HepG2 (cell line): ENCODE data around the gene CTIF. TPM values are rescaled to one million over a fixed set of nuclear protein-coding genes. Genes with fewer than 3 reads are reported as not detected.

Experiments used
- CCDC6 ChIP-seq: sonication (generic); formaldehyde crosslinking; IDR thresholded peaks from 2 replicates; pipeline ENCODE4 v1.8.1; 2022; ENCODE audit warnings: mild to moderate bottlenecking, missing genetic modification reagents, moderate library complexity
- CREM ChIP-seq, 2 experiments: sonication (generic) in 1 of 2; formaldehyde crosslinking in 1 of 2; IDR thresholded peaks; 2 replicates each; pipeline versions ENCODE4 v1.4.0 to v1.6.1; 2016 to 2020; ENCODE audit warnings: antibody characterized with exemption in 1 of 2, mild to moderate bottlenecking in 1 of 2, missing genetic modification reagents in 1 of 2
- FOSL2 ChIP-seq: sonication (generic); formaldehyde crosslinking; IDR thresholded peaks from 2 replicates; pipeline ENCODE4 v1.4.0; 2020; ENCODE audit warnings: missing genetic modification reagents
- FOXK1 ChIP-seq: sonication (generic); formaldehyde crosslinking; IDR thresholded peaks from 2 replicates; pipeline ENCODE4 v1.4.0; 2020; ENCODE audit warnings: low read depth, missing genetic modification reagents, borderline replicate concordance
- JUN ChIP-seq: sonication (generic); formaldehyde crosslinking; IDR thresholded peaks from 2 replicates; pipeline ENCODE4 v1.4.0; 2020; ENCODE audit warnings: mild to moderate bottlenecking, missing genetic modification reagents
- MXD4 ChIP-seq: IDR thresholded peaks from 2 replicates; pipeline ENCODE4 v1.6.1; 2016; ENCODE audit warnings: mild to moderate bottlenecking, missing biosample characterization, missing genetic modification reagents
- POGZ ChIP-seq: sonication (generic); formaldehyde crosslinking; IDR thresholded peaks from 2 replicates; pipeline ENCODE4 v1.4.0; 2020; ENCODE audit warnings: mild to moderate bottlenecking, missing genetic modification reagents
- SIN3B ChIP-seq: fragments of 150-350 bp; IDR thresholded peaks from 2 replicates; pipeline ENCODE4 v1.6.1; 2014; ENCODE audit warnings: low read length
- SMC3 ChIP-seq: IDR thresholded peaks from 2 replicates; pipeline ENCODE4 v1.6.1; 2011; ENCODE audit warnings: low read length, improper control_type of control experiment
- TAF1 ChIP-seq: sonication (generic); formaldehyde crosslinking; IDR thresholded peaks from 2 replicates; pipeline ENCODE4 v1.4.0; 2020; ENCODE audit warnings: missing genetic modification reagents
- U2AF1 ChIP-seq: fragments of 200-400 bp; formaldehyde crosslinking; optimal IDR thresholded peaks from 2 replicates; pipeline ENCODE3; 2017; ENCODE audit warnings: mild to moderate bottlenecking, low read depth, low read length
- ZBTB8A ChIP-seq: sonication (generic); formaldehyde crosslinking; IDR thresholded peaks from 2 replicates; pipeline ENCODE4 v1.4.0; 2020; ENCODE audit warnings: mild to moderate bottlenecking, low read depth, missing genetic modification reagents, borderline replicate concordance
- ZMAT3 ChIP-seq: sonication (generic); formaldehyde crosslinking; conservative IDR thresholded peaks from 2 replicates; pipeline ENCODE4 v1.7.0; 2021; ENCODE audit warnings: missing genetic modification reagents
- ZNF34 ChIP-seq: sonication (generic); formaldehyde crosslinking; IDR thresholded peaks from 2 replicates; pipeline ENCODE4 v1.4.0; 2020; ENCODE audit warnings: mild to moderate bottlenecking, missing genetic modification reagents, borderline replicate concordance
- ZNF605 ChIP-seq: sonication (generic); formaldehyde crosslinking; IDR thresholded peaks from 2 replicates; pipeline ENCODE4 v1.8.0; 2022; ENCODE audit warnings: mild to moderate bottlenecking, missing genetic modification reagents
- ZSCAN29 ChIP-seq: sonication (generic); formaldehyde crosslinking; conservative IDR thresholded peaks from 2 replicates; pipeline ENCODE4 v1.4.0; 2020; ENCODE audit warnings: mild to moderate bottlenecking, missing genetic modification reagents
- ZSCAN9 ChIP-seq: IDR thresholded peaks from 2 replicates; pipeline ENCODE4 v1.6.1; 2016; ENCODE audit warnings: borderline replicate concordance
- polyA plus RNA-seq, 8 experiments: library from polyadenylated mRNA; depleted of rRNA in 3 of 8; stranded (reverse) in 7 of 8; unstranded in 1 of 8; fragments of >200 nt; fragmentation: Illumina TruSeq in 4 of 8; extraction: Trizol in 4 of 8; gene quantifications; 2 replicates each; pipeline versions ENCODE4 v1.2.1 to v1.2.3, GENCODE V29; 2011 to 2016; ENCODE audit warnings: low read depth in 4 of 8, missing spikeins in 1 of 8, mixed read lengths in 1 of 8; ENCODE audit not compliant: insufficient read depth in 1 of 8
- total RNA-seq, 5 experiments: library from RNA; depleted of rRNA; stranded (reverse); fragments of >200 nt; fragmentation: Illumina TruSeq; extraction: Trizol; gene quantifications; 2 replicates each; pipeline ENCODE4 v1.2.3, GENCODE V29; 2016; ENCODE audit warnings: low read depth in 1 of 5
- TF ChIP-seq, protein P1 (sequence below): sonication (generic); formaldehyde crosslinking; IDR thresholded peaks from 2 replicates; pipeline ENCODE4 v1.4.0; 2020; ENCODE audit warnings: missing genetic modification reagents
- TF ChIP-seq, protein P2 (sequence below): IDR thresholded peaks from 2 replicates; pipeline ENCODE4 v1.6.1; 2016; ENCODE audit warnings: missing biosample characterization, missing genetic modification reagents, low read depth
- TF ChIP-seq, protein P3 (sequence below): sonication (generic); formaldehyde crosslinking; IDR thresholded peaks from 2 replicates; pipeline ENCODE4 v1.5.0; 2020; ENCODE audit warnings: mild to moderate bottlenecking, missing genetic modification reagents
- TF ChIP-seq, protein P4 (sequence below): sonication (generic); formaldehyde crosslinking; IDR thresholded peaks from 2 replicates; pipeline ENCODE4 v1.4.0; 2020; ENCODE audit warnings: mild to moderate bottlenecking, missing genetic modification reagents

CTIF gene
- total and polyA plus RNA-seq, 2 of the 13 experiments (the other 11 are each of a cell fraction or from before 2014, with no cell fraction given) = 18.2 to 28.0 TPM

DNA sequence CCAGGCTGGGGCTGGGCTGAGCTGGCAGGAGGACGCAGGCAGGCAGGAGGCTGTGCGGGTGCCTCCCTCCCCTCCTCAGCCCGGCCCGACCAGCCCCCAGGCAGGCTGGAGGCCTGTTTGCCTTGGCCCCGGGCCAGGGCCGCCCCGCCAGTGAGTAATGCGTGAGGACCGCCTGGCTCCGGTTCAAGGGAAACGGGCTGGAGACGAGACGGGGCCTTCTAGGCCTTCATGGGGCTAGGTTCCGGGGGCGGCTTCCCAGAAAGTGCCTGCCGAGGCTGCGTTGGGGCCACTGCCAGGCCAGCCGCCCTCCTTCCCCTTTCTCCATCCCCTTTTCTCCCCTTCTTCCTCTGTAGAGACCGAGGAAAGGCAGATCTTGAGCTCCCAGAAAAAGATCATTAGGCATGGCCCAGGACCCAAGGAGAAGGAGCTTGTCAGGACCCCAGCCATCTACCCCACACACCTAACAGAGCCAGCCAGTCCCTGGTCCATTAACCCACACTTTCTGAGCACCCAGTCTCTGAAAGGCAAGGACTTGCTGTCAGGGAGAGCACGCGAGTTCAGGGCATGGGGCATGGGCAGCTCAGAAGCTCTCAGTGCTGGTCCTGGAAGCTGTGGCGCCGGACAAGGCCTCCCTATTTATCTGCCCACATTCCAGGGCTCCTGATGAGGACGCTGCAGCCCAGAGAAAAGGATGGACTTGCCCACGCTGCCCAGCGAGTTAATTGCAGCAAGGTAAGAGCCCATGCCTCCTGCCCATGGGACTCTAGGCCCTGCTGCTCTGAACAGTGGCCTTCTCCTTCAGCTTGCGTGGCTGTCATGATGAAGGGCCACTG, 363.4 kb downstream of the CTIF start (continued):
- TF ChIP-seq, protein P1, sequence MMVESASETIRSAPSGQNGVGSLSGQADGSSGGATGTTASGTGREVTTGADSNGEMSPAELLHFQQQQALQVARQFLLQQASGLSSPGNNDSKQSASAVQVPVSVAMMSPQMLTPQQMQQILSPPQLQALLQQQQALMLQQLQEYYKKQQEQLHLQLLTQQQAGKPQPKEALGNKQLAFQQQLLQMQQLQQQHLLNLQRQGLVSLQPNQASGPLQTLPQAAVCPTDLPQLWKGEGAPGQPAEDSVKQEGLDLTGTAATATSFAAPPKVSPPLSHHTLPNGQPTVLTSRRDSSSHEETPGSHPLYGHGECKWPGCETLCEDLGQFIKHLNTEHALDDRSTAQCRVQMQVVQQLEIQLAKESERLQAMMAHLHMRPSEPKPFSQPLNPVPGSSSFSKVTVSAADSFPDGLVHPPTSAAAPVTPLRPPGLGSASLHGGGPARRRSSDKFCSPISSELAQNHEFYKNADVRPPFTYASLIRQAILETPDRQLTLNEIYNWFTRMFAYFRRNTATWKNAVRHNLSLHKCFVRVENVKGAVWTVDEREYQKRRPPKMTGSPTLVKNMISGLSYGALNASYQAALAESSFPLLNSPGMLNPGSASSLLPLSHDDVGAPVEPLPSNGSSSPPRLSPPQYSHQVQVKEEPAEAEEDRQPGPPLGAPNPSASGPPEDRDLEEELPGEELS (CRISPR knock-in tag) = peak; percentile 65
- TF ChIP-seq SIN3B (no peak), JUN (CRISPR knock-in tag) (peak; percentile 89), POGZ (CRISPR knock-in tag) (peak; percentile 87), CCDC6 (CRISPR knock-in tag) (peak; percentile 49; the same call in 1 of the 2 replicates), ZNF605 (CRISPR knock-in tag) (0 out of 2 replicates have a peak, but pooled peaks have one; percentile 35), TAF1 (CRISPR knock-in tag) (peak; percentile 53; the same call in 1 of the 2 replicates), CREM (IDR thresholded peaks at IDR 0.05) (0 out of 2 replicates have a peak, but pooled peaks have one; percentile 41), CREM (CRISPR knock-in tag; IDR thresholded peaks at IDR 0.05) (no peak), ZSCAN29 (CRISPR knock-in tag) (peak; percentile 34; the same call in 1 of the 2 replicates), ZBTB8A (CRISPR knock-in tag) (no peak), SMC3 (no peak), U2AF1 (no peak), ZMAT3 (CRISPR knock-in tag) (no peak; the same call in 1 of the 2 replicates), ZNF34 (CRISPR knock-in tag) (no peak), ZSCAN9 (CRISPR knock-in tag) (peak; percentile 55; the same call in 1 of the 2 replicates), FOXK1 (CRISPR knock-in tag) (peak; percentile 54; the same call in 1 of the 2 replicates), FOSL2 (peak; percentile 98), MXD4 (CRISPR knock-in tag) (peak; percentile 24; the same call in 1 of the 2 replicates)
- TF ChIP-seq, protein P2, sequence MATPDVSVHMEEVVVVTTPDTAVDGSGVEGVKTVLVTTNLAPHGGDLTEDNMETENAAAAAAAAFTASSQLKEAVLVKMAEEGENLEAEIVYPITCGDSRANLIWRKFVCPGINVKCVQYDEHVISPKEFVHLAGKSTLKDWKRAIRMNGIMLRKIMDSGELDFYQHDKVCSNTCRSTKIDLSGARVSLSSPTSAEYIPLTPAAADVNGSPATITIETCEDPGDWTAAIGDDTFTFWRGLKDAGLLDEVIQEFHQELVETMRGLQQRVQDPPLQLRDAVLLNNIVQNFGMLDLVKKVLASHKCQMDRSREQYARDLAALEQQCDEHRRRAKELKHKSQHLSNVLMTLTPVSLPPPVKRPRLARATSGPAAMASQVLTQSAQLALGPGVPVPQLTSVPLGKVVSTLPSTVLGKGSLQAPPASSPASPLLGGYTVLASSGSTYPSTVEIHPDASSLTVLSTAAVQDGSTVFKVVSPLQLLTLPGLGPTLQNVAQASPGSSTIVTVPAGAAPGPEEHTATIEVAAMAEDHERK (CRISPR knock-in tag) = no peak
- TF ChIP-seq, protein P3, sequence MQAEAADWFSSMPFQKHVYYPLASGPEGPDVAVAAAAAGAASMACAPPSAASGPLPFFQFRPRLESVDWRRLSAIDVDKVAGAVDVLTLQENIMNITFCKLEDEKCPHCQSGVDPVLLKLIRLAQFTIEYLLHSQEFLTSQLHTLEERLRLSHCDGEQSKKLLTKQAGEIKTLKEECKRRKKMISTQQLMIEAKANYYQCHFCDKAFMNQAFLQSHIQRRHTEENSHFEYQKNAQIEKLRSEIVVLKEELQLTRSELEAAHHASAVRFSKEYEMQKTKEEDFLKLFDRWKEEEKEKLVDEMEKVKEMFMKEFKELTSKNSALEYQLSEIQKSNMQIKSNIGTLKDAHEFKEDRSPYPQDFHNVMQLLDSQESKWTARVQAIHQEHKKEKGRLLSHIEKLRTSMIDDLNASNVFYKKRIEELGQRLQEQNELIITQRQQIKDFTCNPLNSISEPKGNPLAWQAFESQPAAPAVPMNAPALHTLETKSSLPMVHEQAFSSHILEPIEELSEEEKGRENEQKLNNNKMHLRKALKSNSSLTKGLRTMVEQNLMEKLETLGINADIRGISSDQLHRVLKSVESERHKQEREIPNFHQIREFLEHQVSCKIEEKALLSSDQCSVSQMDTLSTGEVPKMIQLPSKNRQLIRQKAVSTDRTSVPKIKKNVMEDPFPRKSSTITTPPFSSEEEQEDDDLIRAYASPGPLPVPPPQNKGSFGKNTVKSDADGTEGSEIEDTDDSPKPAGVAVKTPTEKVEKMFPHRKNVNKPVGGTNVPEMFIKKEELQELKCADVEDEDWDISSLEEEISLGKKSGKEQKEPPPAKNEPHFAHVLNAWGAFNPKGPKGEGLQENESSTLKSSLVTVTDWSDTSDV (CRISPR knock-in tag) = no peak
- TF ChIP-seq, protein P4, sequence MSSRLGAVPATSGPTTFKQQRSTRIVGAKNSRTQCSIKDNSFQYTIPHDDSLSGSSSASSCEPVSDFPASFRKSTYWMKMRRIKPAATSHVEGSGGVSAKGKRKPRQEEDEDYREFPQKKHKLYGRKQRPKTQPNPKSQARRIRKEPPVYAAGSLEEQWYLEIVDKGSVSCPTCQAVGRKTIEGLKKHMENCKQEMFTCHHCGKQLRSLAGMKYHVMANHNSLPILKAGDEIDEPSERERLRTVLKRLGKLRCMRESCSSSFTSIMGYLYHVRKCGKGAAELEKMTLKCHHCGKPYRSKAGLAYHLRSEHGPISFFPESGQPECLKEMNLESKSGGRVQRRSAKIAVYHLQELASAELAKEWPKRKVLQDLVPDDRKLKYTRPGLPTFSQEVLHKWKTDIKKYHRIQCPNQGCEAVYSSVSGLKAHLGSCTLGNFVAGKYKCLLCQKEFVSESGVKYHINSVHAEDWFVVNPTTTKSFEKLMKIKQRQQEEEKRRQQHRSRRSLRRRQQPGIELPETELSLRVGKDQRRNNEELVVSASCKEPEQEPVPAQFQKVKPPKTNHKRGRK (CRISPR knock-in tag) = 0 out of 2 replicates have a peak, but pooled peaks have one; percentile 18
